ENCODE measurements around the gene CDH15. TPM values are rescaled to one million over a fixed set of nuclear protein-coding genes. Genes with fewer than 3 reads are reported as not detected.

The CDH15 gene
- total and polyA plus RNA-seq, 2 of the 13 experiments (the other 11 are each of a cell fraction or from before 2014, with no cell fraction given), result 0.74 to 2.2 TPM

DNA sequence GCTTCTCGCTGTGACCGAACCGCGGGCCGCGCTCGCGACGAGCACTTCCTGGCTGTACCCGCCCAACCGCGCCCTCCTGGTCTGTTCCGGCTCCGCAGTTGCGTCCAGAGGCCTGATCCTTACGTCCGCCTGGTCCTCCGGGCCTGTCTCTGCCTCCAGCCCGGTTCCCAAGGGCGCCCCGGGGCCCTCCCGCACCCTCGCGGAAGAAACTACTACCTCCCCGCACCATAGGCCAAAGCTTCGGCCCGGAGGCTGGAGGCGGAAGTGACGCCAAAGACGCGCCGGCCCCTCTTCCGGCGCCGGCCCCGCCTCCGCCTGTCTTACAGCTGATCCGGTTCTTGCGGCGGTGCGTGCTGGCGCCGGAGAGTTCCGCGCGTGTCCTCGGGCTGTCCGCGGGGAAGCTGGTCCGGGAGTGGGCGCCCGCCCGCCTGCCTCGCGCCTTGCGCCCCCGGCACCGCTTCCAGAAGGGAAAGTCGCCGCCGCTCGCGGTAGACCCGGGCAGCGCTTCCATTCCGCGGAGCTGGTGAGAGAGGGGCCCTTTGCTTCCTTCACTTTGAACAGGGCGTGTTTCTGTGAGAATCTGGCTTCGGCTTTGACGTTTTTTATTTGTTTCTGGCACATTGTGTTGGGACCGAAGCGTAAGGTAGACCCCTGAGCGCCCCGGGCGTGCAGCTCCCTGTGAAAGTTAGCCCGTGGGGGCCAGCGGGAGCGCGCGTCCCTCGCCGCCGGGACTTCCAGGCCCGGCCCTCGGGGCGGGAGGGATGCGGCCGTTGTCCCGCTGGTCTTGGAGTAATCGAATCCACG lies 46.0 kb downstream of the CDH15 start, which contains the start of gene ZNF778 (continued):
- no peak; the same call in 1 of the 2 replicates for TF ChIP-seq ZNF816 (CRISPR knock-in tag; IDR thresholded peaks at IDR 0.05; ENCODE audit: borderline replicate concordance)
- TF ChIP-seq, protein P1, sequence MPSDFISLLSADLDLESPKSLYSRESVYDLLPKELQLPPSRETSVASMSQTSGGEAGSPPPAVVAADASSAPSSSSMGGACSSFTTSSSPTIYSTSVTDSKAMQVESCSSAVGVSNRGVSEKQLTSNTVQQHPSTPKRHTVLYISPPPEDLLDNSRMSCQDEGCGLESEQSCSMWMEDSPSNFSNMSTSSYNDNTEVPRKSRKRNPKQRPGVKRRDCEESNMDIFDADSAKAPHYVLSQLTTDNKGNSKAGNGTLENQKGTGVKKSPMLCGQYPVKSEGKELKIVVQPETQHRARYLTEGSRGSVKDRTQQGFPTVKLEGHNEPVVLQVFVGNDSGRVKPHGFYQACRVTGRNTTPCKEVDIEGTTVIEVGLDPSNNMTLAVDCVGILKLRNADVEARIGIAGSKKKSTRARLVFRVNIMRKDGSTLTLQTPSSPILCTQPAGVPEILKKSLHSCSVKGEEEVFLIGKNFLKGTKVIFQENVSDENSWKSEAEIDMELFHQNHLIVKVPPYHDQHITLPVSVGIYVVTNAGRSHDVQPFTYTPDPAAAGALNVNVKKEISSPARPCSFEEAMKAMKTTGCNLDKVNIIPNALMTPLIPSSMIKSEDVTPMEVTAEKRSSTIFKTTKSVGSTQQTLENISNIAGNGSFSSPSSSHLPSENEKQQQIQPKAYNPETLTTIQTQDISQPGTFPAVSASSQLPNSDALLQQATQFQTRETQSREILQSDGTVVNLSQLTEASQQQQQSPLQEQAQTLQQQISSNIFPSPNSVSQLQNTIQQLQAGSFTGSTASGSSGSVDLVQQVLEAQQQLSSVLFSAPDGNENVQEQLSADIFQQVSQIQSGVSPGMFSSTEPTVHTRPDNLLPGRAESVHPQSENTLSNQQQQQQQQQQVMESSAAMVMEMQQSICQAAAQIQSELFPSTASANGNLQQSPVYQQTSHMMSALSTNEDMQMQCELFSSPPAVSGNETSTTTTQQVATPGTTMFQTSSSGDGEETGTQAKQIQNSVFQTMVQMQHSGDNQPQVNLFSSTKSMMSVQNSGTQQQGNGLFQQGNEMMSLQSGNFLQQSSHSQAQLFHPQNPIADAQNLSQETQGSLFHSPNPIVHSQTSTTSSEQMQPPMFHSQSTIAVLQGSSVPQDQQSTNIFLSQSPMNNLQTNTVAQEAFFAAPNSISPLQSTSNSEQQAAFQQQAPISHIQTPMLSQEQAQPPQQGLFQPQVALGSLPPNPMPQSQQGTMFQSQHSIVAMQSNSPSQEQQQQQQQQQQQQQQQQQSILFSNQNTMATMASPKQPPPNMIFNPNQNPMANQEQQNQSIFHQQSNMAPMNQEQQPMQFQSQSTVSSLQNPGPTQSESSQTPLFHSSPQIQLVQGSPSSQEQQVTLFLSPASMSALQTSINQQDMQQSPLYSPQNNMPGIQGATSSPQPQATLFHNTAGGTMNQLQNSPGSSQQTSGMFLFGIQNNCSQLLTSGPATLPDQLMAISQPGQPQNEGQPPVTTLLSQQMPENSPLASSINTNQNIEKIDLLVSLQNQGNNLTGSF (CRISPR knock-in tag; IDR thresholded peaks at IDR 0.05), result peak; percentile 82; the same call in 1 of the 2 replicates
- TF ChIP-seq, protein P2, sequence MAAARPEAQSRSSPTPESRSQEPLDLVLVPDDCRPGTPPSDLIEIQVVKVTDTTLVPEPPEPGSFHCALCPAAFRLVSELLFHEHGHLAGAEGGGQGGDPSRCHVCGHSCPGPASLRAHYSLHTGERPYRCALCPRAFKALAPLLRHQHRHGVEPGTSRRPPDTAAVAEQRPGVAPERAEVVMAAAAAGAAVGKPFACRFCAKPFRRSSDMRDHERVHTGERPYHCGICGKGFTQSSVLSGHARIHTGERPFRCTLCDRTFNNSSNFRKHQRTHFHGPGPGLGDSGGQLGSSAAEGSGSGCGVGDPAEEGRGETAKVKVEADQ (CRISPR knock-in tag; IDR thresholded peaks at IDR 0.05; ENCODE audit: borderline replicate concordance), result peak; percentile 80; the same call in 1 of the 2 replicates
- TF ChIP-seq, protein P3, sequence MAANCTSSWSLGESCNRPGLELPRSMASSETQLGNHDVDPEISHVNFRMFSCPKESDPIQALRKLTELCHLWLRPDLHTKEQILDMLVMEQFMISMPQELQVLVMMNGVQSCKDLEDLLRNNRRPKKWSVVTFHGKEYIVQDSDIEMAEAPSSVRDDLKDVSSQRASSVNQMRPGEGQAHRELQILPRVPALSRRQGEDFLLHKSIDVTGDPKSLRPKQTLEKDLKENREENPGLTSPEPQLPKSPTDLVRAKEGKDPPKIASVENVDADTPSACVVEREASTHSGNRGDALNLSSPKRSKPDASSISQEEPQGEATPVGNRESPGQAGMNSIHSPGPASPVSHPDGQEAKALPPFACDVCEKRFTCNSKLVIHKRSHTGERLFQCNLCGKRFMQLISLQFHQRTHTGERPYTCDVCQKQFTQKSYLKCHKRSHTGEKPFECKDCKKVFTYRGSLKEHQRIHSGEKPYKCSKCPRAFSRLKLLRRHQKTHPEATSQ (CRISPR knock-in tag; IDR thresholded peaks at IDR 0.05; ENCODE audit: borderline replicate concordance), result no peak
- peak; percentile 58; the same call in 1 of the 2 replicates for TF ChIP-seq NCOA1 (CRISPR knock-in tag; IDR thresholded peaks at IDR 0.05)
- TF ChIP-seq, protein P4, sequence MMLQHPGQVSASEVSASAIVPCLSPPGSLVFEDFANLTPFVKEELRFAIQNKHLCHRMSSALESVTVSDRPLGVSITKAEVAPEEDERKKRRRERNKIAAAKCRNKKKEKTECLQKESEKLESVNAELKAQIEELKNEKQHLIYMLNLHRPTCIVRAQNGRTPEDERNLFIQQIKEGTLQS (CRISPR knock-in tag; IDR thresholded peaks at IDR 0.05), result peak; percentile 50; the same call in 1 of the 2 replicates
- TF ChIP-seq HNRNPH1 (optimal IDR thresholded peaks at IDR 0.05; ENCODE audit: low read depth, low read length), result no peak
- no peak for TF ChIP-seq ZNF24 (IDR thresholded peaks at IDR 0.05)
- TF ChIP-seq BHLHE40 (IDR thresholded peaks at IDR 0.05; ENCODE audit: low read length), result no peak; the same call in 1 of the 2 replicates
- TF ChIP-seq, protein P5, sequence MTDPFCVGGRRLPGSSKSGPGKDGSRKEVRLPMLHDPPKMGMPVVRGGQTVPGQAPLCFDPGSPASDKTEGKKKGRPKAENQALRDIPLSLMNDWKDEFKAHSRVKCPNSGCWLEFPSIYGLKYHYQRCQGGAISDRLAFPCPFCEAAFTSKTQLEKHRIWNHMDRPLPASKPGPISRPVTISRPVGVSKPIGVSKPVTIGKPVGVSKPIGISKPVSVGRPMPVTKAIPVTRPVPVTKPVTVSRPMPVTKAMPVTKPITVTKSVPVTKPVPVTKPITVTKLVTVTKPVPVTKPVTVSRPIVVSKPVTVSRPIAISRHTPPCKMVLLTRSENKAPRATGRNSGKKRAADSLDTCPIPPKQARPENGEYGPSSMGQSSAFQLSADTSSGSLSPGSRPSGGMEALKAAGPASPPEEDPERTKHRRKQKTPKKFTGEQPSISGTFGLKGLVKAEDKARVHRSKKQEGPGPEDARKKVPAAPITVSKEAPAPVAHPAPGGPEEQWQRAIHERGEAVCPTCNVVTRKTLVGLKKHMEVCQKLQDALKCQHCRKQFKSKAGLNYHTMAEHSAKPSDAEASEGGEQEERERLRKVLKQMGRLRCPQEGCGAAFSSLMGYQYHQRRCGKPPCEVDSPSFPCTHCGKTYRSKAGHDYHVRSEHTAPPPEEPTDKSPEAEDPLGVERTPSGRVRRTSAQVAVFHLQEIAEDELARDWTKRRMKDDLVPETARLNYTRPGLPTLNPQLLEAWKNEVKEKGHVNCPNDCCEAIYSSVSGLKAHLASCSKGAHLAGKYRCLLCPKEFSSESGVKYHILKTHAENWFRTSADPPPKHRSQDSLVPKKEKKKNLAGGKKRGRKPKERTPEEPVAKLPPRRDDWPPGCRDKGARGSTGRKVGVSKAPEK (CRISPR knock-in tag; IDR thresholded peaks at IDR 0.05; ENCODE audit: borderline replicate concordance), result no peak
- peak; percentile 63 for TF ChIP-seq NR2C2 (CRISPR knock-in tag; IDR thresholded peaks at IDR 0.05; ENCODE audit: borderline replicate concordance)
- TF ChIP-seq ZSCAN31 (CRISPR knock-in tag; IDR thresholded peaks at IDR 0.05; ENCODE audit: low read depth), result peak; percentile 92
- TF ChIP-seq TCF7L2 (IDR thresholded peaks at IDR 0.05; ENCODE audit: low read depth, low read length), result no peak
- TF ChIP-seq, protein P6, sequence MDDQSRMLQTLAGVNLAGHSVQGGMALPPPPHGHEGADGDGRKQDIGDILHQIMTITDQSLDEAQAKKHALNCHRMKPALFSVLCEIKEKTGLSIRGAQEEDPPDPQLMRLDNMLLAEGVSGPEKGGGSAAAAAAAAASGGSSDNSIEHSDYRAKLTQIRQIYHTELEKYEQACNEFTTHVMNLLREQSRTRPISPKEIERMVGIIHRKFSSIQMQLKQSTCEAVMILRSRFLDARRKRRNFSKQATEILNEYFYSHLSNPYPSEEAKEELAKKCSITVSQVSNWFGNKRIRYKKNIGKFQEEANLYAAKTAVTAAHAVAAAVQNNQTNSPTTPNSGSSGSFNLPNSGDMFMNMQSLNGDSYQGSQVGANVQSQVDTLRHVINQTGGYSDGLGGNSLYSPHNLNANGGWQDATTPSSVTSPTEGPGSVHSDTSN (CRISPR knock-in tag; IDR thresholded peaks at IDR 0.05; ENCODE audit: borderline replicate concordance), result peak; percentile 59; the same call in 1 of the 2 replicates
- TF ChIP-seq CCAR2 (optimal IDR thresholded peaks at IDR 0.05; ENCODE audit: low read depth, low read length), result no peak
- peak; percentile 91 for TF ChIP-seq HOXA5 (CRISPR knock-in tag; IDR thresholded peaks at IDR 0.05)
